Neuronal stem cell (in vitro differentiated cells): ENCODE data around the gene TEDC1.
"Not testable (repeated sequence)": the region's sequence is repeated elsewhere in the genome, so short reads cannot be mapped to it uniquely, and the experiment has no call there.

Source experiments
- DNase-seq: peaks from one replicate; pipeline ENCODE4 v3.0.0-alpha.2; 2013; ENCODE audit warnings: low spot score
- H2AFZ ChIP-seq: one replicate; pipeline ENCODE4 v1.6.1; 2013; ENCODE audit warnings: mild to moderate bottlenecking, low read length, inconsistent platforms
- H2AK5ac ChIP-seq: 2 replicates; pipeline ENCODE4 v1.6.1; 2013; ENCODE audit warnings: low read depth, mild to moderate bottlenecking, inconsistent platforms, low read length, moderate library complexity, mixed read lengths
- H2BK120ac ChIP-seq: 2 replicates; pipeline ENCODE4 v1.6.1; 2013; ENCODE audit warnings: low read depth, mild to moderate bottlenecking, inconsistent platforms, low read length, moderate library complexity, mixed read lengths
- H2BK12ac ChIP-seq: one replicate; pipeline ENCODE4 v1.6.1; 2013; ENCODE audit warnings: low read length, inconsistent platforms
- H2BK15ac ChIP-seq: 2 replicates; pipeline ENCODE4 v1.6.1; 2013; ENCODE audit warnings: mild to moderate bottlenecking, low read length, inconsistent platforms, mixed read lengths
- H2BK5ac ChIP-seq: one replicate; pipeline ENCODE4 v1.6.1; 2013; ENCODE audit warnings: inconsistent platforms, mild to moderate bottlenecking, low read length, moderate library complexity
- H3K14ac ChIP-seq: one replicate; pipeline ENCODE4 v1.6.1; 2013; ENCODE audit warnings: low read length, inconsistent platforms
- H3K18ac ChIP-seq: 2 replicates; pipeline ENCODE4 v1.6.1; 2013; ENCODE audit warnings: low read length, inconsistent platforms
- H3K23ac ChIP-seq: 2 replicates; pipeline ENCODE4 v1.6.1; 2013; ENCODE audit warnings: low read depth, mild to moderate bottlenecking, mixed read lengths, low read length, inconsistent platforms; ENCODE audit not compliant: poor library complexity
- H3K27ac ChIP-seq: replicated peaks from 3 replicates; pipeline ENCODE4 v1.5.1; 2013; ENCODE audit warnings: low read length, inconsistent platforms
- H3K27me3 ChIP-seq, 3 experiments: 2 replicates each; pipeline ENCODE4 v1.6.1; 2013; ENCODE audit warnings: low read length in 3 of 3, mild to moderate bottlenecking in 2 of 3, inconsistent platforms in 1 of 3, low read depth in 1 of 3, mixed read lengths in 1 of 3, moderate library complexity in 1 of 3; ENCODE audit not compliant: control insufficient read depth in 3 of 3, insufficient read depth in 3 of 3
- H3K36me3 ChIP-seq, 2 donors: replicated peaks in 1 of 2; 2 replicates each; pipeline ENCODE4 v1.6.1; 2013; ENCODE audit warnings: low read length in 2 of 2; ENCODE audit not compliant: control insufficient read depth in 2 of 2, insufficient read depth in 2 of 2
- H3K4ac ChIP-seq: 2 replicates; pipeline ENCODE4 v1.6.1; 2013; ENCODE audit warnings: inconsistent platforms, mild to moderate bottlenecking, low read length, moderate library complexity
- H3K4me1 ChIP-seq, 2 donors: 1 replicate in 1 of 2; 2 replicates in 1 of 2; pipeline ENCODE4 v1.6.1; 2013; ENCODE audit warnings: low read length in 2 of 2, low read depth in 1 of 2; ENCODE audit not compliant: control insufficient read depth in 2 of 2, insufficient read depth in 1 of 2
- H3K4me2 ChIP-seq: one replicate; pipeline ENCODE4 v1.6.1; 2013; ENCODE audit warnings: mild to moderate bottlenecking, low read length, inconsistent platforms; ENCODE audit not compliant: insufficient read depth, poor library complexity, severe bottlenecking
- H3K4me3 ChIP-seq, 2 donors: 2 replicates each; pipeline ENCODE4 v1.5.1; 2013; ENCODE audit warnings: low read length in 2 of 2, mild to moderate bottlenecking in 2 of 2, inconsistent platforms in 1 of 2, moderate library complexity in 1 of 2
- H3K79me1 ChIP-seq: one replicate; pipeline ENCODE4 v1.6.1; 2013; ENCODE audit warnings: low read depth, mild to moderate bottlenecking, inconsistent platforms, low read length, moderate library complexity
- H3K9ac ChIP-seq: one replicate; pipeline ENCODE4 v1.6.1; 2013; ENCODE audit warnings: mild to moderate bottlenecking, low read depth, low read length, inconsistent platforms; ENCODE audit not compliant: poor library complexity
- H3K9me3 ChIP-seq, 2 donors: replicated peaks in 1 of 2; 2 replicates each; pipeline versions ENCODE3 to v1.6.1; 2013; ENCODE audit warnings: low read length in 2 of 2, mild to moderate bottlenecking in 2 of 2, inconsistent platforms in 1 of 2, low read depth in 1 of 2, mixed read lengths in 1 of 2, moderate library complexity in 1 of 2; ENCODE audit not compliant: control insufficient read depth in 2 of 2, insufficient read depth in 1 of 2
- H4K8ac ChIP-seq: one replicate; pipeline ENCODE4 v1.6.1; 2013; ENCODE audit warnings: low read depth, mild to moderate bottlenecking, inconsistent platforms, low read length, moderate library complexity
- H4K91ac ChIP-seq: one replicate; pipeline ENCODE4 v1.6.1; 2013; ENCODE audit warnings: low read length, low read depth, mild to moderate bottlenecking, inconsistent platforms; ENCODE audit not compliant: poor library complexity
- WGBS, 2 donors: extraction: QIAGEN DNeasy Blood & Tissue Kit; methylation state at CpG; one replicate each; pipeline ENCODE4 v1.1.7; 2013; ENCODE audit warnings: missing lambda C conversion rate in 2 of 2, mixed read lengths in 1 of 2; ENCODE audit not compliant: insufficient read length in 2 of 2, insufficient replicate concordance in 1 of 2; ENCODE audit errors: extremely low coverage in 2 of 2; 5-methylcytosine and 5-hydroxymethylcytosine counted together

TEDC1 gene

DNA sequence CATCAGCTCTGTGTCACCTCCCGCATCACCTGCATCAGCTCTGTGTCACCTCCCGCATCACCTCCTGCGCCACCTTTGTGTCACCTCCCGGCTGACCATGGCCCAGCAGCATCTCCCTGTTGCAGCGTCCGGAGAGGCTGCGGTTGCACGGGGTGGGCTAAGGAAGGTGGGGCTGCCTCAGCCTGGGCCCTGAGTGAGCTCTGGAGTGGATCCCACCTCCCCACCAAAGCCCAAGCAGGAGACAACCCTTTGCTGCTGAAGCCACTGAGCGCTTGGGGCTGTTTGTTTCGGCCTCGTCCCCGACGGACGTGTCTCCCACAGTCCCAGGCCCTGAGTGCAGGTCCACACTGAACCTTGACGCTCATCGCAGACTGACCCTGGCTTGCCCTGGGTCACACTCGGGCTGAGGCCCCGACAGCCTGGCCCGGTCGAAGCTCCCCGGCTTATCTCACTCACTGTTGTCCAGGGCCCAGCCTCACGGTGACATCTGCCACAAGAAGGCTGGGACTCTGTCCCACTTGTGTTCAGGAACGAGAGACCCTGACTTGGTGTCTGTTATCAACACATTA, 47.5 kb downstream of the TEDC1 start:
- no peak overlapping the region for H4K91ac ChIP-seq
- peaks cover 3 to 32% of the 10 kb centered on the region in 2 donors for H3K9me3 ChIP-seq
- no peak overlapping the region for H3K18ac ChIP-seq
- no peak overlapping the region for H2BK12ac ChIP-seq
- WGBS, 2 donors = no CpG with 5 or more reads among the region's 23 CpGs
- no peak overlapping the region for H3K27ac ChIP-seq
- no peak overlapping the region for H2BK120ac ChIP-seq
- H3K14ac ChIP-seq = no peak overlapping the region
- H2BK15ac ChIP-seq = no peak overlapping the region
- no peak overlapping the region for H2BK5ac ChIP-seq
- H3K4me1 ChIP-seq = no peaks in the 10 kb centered on the region
- H4K8ac ChIP-seq = no peak overlapping the region
- no peaks in the 10 kb centered on the region for H3K36me3 ChIP-seq
- H3K9ac ChIP-seq = no peak overlapping the region
- H3K4me2 ChIP-seq = no peak overlapping the region
- H2AK5ac ChIP-seq = no peak overlapping the region
- peak overlapping the region in 1 of 2 donors; percentile 57 for H3K4me3 ChIP-seq
- DNase-seq = no peak
- peaks cover 0 to 57% (median 0%) of the 10 kb centered on the region in 3 experiments for H3K27me3 ChIP-seq
- peak overlapping the region; percentile 25 for H3K23ac ChIP-seq
- peaks cover 2% of the 10 kb centered on the region for H3K79me1 ChIP-seq
- H3K4ac ChIP-seq = no peak overlapping the region
- H2AFZ ChIP-seq = no peak overlapping the region

GRCh38 chr14:105540811-105541210, 49.8 kb downstream of the TEDC1 start:
- Histone ChIP-seq H3K36me3 (no peaks in the 10 kb centered on the region), H3K18ac (no peak overlapping the region), H4K8ac (no peak overlapping the region), H4K91ac (no peak overlapping the region), H3K79me1 (peaks cover 2% of the 10 kb centered on the region), H3K4ac (no peak overlapping the region), H3K27me3 (peaks cover 0 to 55% (median 0%) of the 10 kb centered on the region in 3 experiments), H2AFZ (no peak overlapping the region), H2BK12ac (no peak overlapping the region), H3K4me1 (no peaks in the 10 kb centered on the region), H2AK5ac (no peak overlapping the region), H3K27ac (no peak overlapping the region), H3K14ac (no peak overlapping the region), H3K23ac (no peak overlapping the region), H2BK120ac (no peak overlapping the region), H2BK5ac (no peak overlapping the region), H2BK15ac (no peak overlapping the region), H3K4me3 (no peak overlapping the region), H3K9ac (no peak overlapping the region), H3K9me3 (peaks cover 4 to 31% of the 10 kb centered on the region in 2 donors), H3K4me2 (no peak overlapping the region)
- DNase-seq = no peak
- whole genome bisulfite sequencing, 2 donors = no CpG with 5 or more reads among the region's 9 CpGs

DNA sequence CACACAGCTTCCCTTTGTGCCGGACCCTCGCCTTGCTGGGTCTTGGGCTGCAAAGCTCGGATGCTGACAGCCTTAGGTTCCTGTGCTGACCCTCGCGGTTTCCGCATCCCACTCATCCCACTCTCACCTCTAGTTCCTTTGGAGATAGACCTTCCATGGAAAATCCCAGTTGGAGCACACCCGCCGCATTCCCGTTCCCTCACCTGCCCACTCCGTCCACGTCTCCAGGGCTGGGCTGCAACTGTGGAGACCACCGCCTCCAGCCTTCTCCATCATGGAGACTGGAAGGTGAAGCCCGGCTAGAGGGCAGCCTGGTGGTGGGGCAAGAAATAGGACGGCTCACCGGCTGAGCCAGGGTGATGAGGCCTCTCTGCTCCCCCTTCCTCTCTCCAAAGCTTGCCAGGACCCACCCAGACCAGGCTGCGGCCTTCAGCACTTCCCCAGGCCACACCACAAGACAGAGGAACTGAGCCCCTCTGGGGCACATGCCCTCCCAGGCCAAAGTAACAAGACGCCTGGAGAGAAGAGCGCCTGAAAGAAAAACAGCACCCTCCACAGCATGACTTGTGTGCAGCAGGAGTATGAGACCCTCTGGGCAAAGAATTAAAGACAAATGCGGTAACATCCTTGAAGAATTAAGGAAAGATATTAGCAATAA, 50.3 kb downstream of the TEDC1 start:
- H3K9ac ChIP-seq = no peak overlapping the region
- H2BK15ac ChIP-seq = no peak overlapping the region
- H2BK5ac ChIP-seq = no peak overlapping the region
- no peak overlapping the region for H3K18ac ChIP-seq
- H3K4me1 ChIP-seq = no peaks in the 10 kb centered on the region
- H2AFZ ChIP-seq = no peak overlapping the region
- no peak for DNase-seq
- H3K4me2 ChIP-seq = no peak overlapping the region
- H3K9me3 ChIP-seq = peaks cover 4 to 28% of the 10 kb centered on the region in 2 donors
- no peak overlapping the region for H4K91ac ChIP-seq
- peaks cover 0 to 50% (median 0%) of the 10 kb centered on the region in 3 experiments for H3K27me3 ChIP-seq
- H3K14ac ChIP-seq = no peak overlapping the region
- WGBS, 2 donors = no CpG with 5 or more reads among the region's 19 CpGs
- no peak overlapping the region for H3K4ac ChIP-seq
- no peaks in the 10 kb centered on the region for H3K36me3 ChIP-seq
- no peak overlapping the region for H2BK120ac ChIP-seq
- no peak overlapping the region for H3K23ac ChIP-seq
- H3K27ac ChIP-seq = no peak overlapping the region
- H2AK5ac ChIP-seq = no peak overlapping the region
- no peak overlapping the region for H2BK12ac ChIP-seq
- H3K4me3 ChIP-seq = peak overlapping the region in 1 of 2 donors; percentile 41
- peaks cover 2% of the 10 kb centered on the region for H3K79me1 ChIP-seq
- no peak overlapping the region for H4K8ac ChIP-seq

GRCh38 chr14:105545676-105546075, 54.6 kb downstream of the TEDC1 start:
- Histone ChIP-seq H3K9me3 (peaks cover 4 to 22% of the 10 kb centered on the region in 2 donors), H3K27me3 (peaks cover 0 to 43% (median 0%) of the 10 kb centered on the region in 3 experiments)
- not testable (repeated sequence) for H2AK5ac ChIP-seq, H2BK15ac ChIP-seq, H2BK5ac ChIP-seq, H3K27ac ChIP-seq, DNase-seq, H3K9ac ChIP-seq, H3K4me1 ChIP-seq, H3K4ac ChIP-seq, H2BK120ac ChIP-seq, H4K8ac ChIP-seq, H3K14ac ChIP-seq, H3K4me3 ChIP-seq, H2AFZ ChIP-seq, H2BK12ac ChIP-seq, H3K79me1 ChIP-seq, H4K91ac ChIP-seq, H3K36me3 ChIP-seq, H3K18ac ChIP-seq, H3K23ac ChIP-seq, H3K4me2 ChIP-seq
- no CpG with 5 or more reads among the region's 1 CpG for WGBS, 2 donors
